AML-193 (cell line): Measurements from ENCODE around the gene SLX1A.
"Not testable (repeated sequence)": the region's sequence is repeated elsewhere in the genome, so short reads cannot be mapped to it uniquely, and the experiment has no call there.

Experiments used
- DNase-seq, 2 experiments: peaks; one replicate each; lab custom pipeline; 2025; lab: John Stamatoyannopoulos, UW

SLX1A gene

DNA sequence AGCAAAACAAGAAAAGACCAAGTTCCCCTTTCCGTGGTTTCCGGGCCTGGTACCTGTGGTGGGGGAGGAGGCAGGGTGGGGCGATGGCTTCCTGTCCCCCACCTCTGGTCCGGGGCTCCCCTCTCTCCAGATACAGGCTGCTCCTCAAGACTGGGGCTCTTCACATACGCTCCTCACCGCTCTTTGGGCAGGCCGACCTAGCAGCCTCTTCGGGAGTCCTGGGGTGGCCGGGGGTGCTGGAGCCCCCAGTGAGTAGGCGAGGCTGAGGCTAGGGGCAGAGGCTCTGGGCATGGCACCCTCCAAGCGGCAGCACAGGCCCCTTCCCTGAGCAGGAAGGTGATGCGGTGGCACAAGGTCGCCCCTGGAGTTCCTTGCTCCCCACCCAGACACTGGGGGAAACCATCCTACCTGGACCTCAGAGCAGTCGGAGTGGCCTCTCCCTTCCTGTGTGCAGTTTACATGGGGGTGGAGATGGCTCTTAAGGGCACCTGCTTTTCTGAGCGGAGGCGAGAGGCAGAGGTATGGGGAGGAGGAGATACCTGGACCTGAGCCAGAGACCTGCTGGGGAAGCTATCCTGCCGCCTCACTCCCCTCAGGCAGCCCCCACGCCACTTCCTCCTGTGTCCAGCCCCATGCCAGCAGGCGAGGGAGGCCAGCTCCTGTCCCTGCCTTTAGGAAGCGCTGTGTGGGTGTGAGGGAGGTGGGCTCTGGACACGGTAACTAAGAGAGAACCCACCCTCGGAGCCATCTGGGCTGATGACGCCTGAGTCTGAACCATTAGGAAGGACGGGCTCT, 9.4 kb upstream of the SLX1A start:
- DNase-seq = peak; percentile 77 to 79

DNA sequence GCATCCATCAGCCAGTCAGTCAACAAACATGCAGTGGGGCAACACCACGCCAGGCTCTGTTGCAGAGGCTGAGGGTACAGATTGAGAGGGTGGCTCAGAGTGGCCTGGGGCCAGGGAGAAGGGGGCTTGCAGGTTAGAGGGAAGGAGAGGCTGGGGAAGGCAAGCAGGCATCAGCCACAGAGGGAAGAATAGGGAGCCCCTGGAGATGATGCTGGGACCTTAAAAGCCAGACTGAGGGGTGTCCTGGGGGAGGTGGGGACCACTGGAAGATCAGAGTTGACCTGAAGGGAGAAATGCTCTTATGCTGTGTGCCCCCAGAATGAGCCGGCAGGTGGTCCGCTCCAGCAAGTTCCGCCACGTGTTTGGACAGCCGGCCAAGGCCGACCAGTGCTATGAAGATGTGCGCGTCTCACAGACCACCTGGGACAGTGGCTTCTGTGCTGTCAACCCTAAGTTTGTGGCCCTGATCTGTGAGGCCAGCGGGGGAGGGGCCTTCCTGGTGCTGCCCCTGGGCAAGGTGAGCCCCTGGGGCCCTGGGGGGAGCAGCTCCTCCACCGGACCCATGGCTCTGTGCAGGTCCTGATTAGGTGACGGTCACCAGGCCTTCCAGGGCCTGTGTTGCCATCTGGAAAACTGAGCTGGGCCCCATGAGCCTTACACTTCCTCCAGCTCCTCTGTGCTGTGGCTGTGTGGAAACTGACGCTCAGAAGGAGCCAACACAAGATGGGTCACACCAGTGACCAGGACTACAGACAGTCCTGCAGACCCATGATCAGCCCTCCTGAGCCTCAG, 8.6 kb upstream of the SLX1A start:
- peak; percentile 69 to 75 for DNase-seq

DNA sequence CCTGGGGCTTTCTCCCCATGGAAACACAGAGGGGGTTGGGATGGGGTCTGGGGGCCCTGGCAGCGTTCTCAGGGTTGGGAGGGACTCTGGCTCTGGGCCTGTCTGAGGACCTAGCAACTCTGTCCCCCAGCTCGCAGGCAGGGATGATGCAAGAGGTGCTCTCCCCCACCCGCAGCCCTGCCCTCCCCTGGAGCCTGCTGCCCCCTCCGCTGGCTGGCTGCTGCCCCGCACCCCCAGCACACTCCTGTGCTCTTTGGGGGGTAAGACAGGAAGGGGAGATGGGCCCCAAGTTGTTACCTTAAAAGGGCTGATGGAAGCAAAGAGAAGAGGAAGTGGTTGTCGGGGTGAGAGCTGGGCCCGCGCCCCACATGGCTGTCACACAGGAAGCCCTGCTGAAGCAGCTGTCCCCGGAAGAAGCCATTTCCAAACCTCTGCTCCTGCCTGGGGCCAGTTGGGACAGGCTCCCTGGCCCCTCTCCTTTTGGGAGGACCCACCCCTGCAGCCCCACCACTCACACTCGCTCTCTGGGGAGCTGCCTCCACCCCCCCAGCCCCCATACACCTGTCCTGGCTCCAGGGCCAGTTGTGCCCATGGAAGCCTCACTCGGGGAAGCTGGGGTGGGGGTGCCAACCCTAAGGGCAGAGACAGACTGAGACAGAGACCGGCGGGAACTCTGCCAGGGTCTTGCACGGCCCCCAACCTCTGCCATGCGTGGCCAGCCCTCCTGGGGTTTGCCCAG, 7.8 kb upstream of the SLX1A start:
- peak; percentile 95 to 98 for DNase-seq

DNA sequence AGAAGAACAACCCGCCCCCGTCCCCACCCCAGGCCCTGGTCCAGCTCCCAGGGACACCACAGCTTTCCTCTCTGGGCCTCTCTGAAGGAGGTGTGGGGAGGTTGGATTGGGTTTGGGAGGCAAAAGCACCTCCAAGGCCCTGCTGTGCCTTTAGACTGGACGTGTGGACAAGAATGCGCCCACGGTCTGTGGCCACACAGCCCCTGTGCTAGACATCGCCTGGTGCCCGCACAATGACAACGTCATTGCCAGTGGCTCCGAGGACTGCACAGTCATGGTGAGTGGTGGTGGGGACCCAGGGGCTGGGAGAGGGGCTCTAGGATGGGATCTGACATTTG, 7.3 kb upstream of the SLX1A start:
- no peak for DNase-seq

DNA sequence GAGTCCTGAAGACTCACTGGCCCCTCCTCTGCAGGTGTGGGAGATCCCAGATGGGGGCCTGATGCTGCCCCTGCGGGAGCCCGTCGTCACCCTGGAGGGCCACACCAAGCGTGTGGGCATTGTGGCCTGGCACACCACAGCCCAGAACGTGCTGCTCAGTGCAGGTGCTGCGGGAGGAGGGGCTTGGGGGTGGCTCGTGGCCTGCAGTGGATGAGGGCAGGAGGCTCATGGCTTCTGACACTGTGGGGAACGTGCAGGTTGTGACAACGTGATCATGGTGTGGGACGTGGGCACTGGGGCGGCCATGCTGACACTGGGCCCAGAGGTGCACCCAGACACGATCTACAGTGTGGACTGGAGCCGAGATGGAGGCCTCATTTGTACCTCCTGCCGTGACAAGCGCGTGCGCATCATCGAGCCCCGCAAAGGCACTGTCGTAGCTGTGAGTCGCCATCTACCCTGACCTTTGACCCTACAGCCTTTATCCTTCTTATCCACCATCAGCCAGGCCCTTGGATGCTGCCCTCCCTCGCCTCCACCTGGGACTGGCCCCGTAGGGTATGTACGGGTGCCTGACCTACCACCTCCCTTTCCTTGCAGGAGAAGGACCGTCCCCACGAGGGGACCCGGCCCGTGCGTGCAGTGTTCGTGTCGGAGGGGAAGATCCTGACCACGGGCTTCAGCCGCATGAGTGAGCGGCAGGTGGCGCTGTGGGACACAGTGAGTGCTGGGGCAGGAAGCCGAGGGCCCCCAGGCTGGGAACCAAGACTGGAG, 6.7 kb upstream of the SLX1A start:
- peak; percentile 21 to 39 for DNase-seq

DNA sequence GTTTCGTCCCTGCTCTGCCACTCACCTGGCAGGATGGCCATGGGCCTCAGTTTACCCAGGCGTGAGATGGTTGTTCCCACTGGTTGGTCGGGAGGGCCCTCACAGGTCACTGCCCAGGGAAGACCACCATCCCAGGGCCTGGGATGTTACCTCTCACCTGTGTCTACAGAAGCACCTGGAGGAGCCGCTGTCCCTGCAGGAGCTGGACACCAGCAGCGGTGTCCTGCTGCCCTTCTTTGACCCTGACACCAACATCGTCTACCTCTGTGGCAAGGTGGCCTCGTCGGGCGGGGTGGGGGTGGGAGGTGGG, 6.2 kb upstream of the SLX1A start:
- DNase-seq = no peak

DNA sequence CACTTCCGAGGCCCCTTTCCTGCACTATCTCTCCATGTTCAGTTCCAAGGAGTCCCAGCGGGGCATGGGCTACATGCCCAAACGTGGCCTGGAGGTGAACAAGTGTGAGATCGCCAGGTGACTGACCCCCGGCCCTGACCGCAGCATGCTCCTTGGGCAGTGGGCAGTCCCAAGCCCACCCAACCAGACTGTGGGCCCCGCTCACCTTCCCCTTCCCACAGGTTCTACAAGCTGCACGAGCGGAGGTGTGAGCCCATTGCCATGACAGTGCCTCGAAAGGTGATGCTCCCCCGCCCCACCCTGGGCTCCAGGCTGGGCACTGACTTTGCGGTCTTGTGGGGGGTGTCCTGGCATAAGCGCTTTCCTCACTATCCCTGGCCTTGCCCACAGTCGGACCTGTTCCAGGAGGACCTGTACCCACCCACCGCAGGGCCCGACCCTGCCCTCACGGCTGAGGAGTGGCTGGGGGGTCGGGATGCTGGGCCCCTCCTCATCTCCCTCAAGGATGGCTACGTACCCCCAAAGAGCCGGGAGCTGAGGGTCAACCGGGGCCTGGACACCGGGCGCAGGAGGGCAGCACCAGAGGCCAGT, 5.6 kb upstream of the SLX1A start:
- no peak for DNase-seq

DNA sequence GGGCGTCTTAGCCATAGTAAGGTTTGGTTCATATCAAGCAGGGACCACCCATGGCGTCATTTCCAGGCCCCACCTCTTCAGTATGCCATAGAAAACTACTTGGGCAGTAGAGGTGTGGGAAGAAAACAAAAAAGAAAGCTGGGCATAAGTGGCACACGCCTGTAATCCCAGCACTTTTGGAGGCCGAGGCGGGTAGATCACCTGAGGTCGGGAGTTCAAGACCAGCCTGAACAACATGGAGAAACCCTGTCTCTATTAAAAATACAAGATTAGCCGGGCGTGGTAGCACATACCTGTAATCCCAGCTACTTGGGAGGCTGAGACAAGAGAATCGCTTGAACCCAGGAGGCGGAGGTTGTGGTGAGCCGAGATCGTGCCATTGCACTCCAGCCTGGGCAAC, 2.5 kb upstream of the SLX1A start:
- DNase-seq = not testable (repeated sequence)

DNA sequence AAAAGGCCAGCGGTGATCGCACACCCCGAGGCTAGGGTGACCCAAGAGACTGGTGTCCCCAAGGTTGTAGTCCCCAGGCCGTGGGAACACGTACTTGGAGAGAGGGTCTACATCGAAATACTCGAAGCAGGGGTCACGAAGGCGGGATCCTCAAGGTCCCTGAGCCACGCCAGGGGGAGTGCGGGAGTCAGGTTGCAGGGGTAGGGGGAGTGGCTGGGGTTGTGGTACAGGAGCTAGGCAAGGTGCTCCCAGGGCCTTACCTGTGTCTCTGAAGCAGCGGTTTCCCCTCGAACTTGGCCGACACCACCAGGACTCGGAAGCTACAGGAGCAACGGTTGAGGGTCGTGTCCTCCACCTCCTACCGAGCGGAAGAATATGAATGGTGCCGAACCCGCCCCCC, 577 bp upstream of the SLX1A start:
- DNase-seq = not testable (repeated sequence)

DNA sequence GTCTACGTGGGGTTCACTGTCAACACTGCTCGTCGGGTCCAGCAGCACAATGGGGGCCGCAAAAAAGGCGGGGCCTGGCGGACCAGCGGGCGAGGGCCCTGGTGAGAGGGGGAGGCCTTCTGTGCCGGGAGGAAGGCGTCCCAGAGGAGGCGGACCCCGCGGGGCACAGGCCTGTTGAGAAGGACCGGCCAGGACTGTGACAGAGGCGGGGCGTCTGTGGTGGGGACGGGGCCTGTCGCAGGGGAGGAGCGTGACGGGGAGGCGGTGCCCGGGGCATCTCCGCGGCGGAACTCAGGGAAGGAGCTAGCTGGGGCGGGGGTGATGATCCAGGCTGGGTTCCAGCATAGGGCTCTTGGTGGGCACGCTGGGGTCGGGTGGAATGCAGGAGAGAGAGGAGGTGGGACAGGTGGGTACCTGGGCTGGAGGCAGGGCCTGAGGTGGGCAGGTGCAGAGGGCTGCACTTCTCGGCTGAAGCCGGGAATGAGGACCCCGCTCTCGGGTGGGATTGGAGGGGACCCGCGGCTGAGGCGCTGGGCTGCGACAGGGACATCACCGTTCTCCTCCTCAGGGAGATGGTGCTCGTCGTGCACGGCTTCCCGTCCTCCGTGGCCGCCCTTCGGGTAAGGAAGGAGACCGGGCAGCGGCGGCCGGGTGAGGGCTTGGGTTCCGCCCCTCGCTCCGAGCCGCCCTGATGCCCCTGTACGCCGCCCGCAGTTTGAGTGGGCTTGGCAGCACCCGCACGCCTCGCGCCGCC, 674 bp downstream of the SLX1A start:
- DNase-seq = not testable (repeated sequence)

DNA sequence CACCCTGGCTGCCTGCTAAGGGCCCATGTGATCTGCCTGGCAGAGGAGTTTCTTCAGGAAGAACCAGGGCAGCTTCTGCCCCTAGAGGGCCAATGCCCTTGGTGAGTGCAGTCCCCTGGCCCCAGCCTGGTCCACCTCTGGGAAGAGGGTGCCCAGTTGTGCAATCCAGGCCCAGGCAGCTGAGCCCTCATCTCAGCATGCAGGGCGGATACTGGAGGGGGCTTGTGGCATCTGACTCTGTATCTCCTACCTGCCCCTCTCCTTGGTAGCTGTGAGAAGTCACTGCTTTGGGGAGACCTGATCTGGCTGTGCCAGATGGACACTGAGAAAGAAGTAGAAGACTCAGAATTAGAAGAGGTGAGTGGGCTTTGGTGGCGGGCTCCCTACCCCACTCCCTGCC, 3.3 kb downstream of the SLX1A start:
- not testable (repeated sequence) for DNase-seq

DNA sequence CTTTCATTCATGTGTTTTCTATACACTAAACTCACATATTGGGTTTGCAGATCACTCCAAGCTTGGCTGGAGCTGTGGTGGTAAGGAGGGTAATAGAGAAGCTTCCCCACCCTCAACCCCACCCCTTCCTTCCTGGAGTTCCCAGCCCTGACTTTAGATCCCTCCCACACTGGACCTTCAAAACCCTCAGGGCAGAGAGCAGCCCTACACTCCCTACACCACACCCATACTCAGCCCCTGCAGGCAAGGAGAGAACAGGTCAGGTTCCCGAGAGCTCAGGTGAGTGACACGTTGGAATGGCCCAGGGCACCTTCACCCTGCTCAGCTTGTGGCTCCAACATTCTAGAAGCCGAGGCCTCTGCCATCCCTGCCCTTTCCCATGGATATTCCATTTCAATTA, 5.4 kb downstream of the SLX1A start, which contains the start of gene SULT1A3:
Gene SULT1A3 (plus strand): TSS at position 207 of the 400 bp plus-strand sequence. CDS start 1,474 bp downstream, outside the sequence.
- DNase-seq = not testable (repeated sequence)

DNA sequence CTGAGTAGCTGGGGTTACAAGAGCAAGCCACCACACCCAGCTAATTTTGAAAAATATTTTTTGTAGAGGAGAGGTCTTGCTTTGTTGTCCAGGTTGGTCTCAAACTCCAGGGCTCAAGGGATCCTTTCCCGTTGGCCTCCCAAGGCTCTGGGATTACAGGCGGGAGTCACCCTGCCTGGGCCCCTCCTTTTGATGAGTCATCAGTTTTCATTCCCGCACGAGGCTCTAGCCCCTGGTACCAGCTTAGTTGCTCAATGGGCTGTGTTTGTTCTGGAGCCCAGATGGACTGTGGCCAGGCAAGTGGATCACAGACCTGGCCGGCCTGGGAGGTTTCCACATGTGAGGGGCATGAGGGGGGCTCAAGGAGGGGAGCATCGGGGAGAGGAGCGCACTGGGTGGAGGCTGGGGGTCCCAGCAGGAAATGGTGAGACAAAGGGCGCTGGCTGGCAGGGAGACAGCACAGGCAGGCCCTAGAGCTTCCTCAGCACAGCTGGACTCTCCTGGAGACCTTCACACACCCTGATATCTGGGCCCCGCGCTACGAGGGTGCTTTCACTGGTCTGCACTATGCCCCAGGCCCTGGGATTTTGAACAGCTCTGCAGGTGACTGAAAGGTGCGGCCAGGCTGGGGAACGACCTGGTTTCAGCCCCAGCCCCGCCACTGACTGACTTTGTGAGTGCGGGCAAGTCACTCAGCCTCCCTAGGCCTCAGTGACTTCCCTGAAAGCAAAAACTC, 6.1 kb downstream of the SLX1A start:
- DNase-seq = not testable (repeated sequence)

DNA sequence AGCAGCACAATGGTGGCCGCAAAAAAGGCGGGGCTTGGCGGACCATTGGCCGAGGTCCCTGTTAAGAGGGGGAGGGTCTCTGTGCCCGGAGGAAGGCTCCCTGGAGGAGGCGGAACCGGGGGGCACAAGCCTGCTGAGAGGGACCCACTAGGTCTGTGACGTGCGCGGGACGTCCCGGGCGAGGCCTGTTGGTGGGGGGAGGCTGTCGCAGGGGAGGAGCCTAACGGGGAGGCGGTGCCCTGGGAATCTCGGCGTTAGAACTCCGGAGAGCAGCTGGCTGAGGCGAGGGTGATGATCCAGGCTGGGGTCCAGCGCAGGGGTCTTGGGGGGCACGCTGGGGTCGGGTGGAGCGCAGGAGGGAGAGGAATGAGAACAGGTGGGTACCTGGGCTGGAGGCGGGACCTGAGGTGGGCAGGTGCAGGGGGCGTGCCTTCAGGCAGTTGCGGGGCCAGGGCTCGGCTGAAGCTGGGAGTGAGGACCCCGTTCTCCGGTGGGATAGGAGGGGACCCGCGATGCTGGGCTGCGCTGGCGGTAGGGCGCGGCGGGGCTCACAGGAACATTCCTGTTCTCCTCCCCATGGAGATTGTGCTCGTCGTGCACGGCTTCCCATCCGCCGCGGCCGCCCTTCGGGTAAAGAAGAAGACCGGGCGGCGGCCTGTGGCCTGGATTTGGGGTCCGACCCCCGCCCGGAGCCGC, 12.0 kb downstream of the SLX1A start:
- not testable (repeated sequence) for DNase-seq

DNA sequence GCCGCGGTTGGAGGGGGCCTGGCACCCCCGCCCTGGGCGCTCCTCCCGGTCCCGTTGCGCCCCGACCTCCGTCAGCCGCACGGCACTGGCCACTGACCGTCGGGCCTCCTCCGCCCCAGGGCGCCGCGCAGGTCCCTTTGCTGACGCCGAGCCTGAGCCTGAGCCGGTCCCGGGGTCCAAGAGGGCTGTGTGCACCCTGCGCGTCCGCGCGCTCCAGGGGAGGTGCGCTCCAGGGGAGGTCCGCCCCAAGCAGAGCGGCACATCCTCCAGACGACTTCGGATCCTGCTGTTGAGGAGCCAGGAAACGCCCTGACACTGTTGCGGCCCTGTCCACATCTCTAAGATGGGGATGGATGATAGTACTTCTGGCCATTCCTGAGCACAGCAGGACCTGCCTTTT, 12.6 kb downstream of the SLX1A start:
- DNase-seq = not testable (repeated sequence)

DNA sequence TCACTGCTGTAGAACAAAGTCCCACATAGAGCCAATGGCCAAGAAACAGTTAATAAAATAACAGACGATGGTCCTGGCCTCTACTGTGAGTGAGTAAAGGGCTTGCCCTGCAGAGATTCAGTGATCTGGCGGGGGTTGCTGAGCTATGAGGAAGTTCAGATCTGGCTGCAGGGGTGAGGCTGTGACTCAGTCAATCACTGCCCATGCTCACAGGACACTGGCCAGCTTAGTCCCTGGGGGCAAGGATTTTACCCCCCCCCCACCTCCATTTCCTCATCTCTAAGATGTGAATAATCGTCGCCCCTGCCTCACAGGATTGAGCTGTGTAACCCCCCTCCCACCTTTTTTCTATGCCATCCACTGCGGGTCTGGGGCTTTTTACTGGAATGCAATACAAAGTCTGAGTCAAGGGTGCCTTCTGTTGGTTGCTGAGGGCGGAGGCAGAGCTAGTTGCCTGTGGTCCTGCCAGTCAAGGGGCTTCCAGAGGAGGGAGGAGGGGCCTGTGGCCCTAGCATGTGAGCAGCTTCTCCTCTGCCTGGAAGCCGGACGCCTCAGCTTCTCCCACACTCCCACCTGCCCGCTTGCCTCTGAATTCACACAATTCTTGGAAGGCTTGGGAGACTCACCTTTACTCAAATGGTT, 13.5 kb downstream of the SLX1A start:
- DNase-seq = not testable (repeated sequence)

DNA sequence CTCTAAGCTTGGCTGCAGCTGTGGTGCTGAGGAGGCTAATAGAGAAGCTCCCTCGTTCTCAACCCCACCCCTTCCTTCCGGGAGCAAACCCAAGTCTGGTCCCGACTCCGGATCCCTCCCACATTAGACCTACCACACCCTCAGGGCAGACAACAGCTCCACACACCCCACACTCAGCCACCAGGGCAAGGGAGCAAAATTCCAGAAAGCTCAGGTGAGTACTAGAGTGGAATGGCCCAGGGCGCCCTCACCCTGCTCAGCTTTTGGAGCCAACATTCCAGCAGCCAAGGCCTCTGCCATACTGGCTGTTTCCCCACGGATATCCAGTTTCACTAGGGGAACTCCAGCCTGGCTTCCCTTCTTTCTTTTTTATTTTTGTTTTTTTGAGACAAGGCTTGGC, 15.4 kb downstream of the SLX1A start:
- not testable (repeated sequence) for DNase-seq

DNA sequence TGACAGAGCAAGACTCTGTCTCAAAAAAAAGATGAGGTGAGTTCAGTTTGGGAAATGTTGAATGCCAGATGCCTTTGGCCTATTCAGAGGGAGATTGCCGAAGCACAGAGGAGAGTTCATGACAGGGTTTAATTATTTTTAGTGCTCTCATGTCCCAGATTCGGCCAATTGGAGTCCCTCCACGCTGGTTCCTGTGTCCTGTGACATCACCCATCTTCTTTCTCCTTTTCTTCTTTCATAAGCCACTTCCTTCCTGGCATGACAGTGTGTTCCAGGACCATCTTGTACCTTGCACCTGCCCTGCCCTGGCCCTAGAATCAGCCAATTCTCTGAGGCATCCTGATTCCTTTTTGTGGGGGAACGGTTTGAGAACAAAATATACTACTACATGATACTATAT, 17.7 kb downstream of the SLX1A start:
- not testable (repeated sequence) for DNase-seq

DNA sequence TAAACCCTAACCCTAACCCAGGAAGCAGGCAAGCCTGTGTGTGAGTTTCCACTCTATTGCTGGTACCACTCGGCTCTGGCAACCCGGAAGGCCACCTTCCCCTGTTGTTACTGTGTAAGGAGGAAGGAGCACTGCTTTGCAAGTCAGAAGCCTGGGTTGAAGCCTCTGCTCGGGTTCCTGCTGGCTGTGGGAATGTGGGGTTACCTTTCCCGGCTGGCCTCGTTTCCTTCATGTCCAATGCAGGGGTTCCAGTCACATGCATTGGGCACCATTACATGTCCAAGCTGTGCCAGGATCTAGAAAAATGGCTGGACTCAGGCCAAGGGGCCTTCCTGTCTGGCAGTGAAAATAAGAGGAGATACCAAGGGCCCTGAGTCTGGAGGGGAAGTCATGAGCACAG, 23.4 kb downstream of the SLX1A start:
- not testable (repeated sequence) for DNase-seq
